HL-60 (cell line): ENCODE data around the gene LCNL1.

ENCODE experiments used
- POLR2AphosphoS5 ChIP-seq: IDR thresholded peaks from 2 replicates; pipeline ENCODE4 v1.6.1; 2012; ENCODE audit warnings: low read depth
- TF ChIP-seq, protein P1 (sequence below): IDR thresholded peaks from one replicate; pipeline ENCODE4 v1.5.1; 2011; ENCODE audit warnings: low read length, control low read depth, inconsistent platforms; ENCODE audit not compliant: insufficient read depth
- TF ChIP-seq, protein P2 (sequence below): IDR thresholded peaks from 2 replicates; pipeline ENCODE4 v1.6.1; 2012; ENCODE audit warnings: low read depth; ENCODE audit not compliant: insufficient replicate concordance

DNA sequence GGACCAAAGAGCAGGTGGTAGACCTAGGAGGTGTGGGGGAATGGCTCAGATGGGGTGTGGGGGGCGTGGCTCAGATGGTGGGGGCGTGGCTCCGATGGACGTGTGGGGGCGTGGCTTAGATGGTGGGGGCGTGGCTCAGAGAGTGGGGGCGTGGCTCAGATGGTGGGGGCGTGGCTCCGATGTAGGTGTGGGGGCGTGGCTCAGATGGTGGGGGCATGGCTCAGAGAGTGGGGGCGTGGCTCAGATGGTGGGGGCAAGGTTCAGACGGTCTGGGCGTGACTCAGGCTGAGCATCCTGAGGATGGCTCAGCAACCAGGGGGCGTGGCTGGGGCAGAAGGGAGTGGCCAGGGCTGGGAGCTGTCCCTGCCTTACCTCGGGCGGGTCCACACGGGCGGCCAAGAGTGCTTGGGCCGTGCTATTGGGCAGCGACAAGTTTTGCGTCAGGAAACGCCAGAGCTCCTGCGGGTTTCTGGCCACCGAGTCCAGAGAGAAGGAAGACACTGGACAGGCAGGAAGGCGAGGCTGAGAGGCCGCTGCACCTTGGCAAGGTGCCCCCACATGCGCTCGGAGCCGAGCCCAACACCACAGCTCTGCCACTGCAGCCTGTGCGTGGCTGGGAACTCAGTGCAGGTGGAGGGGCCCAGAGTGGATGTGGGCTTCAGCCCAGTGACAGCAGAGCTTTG lies 39.3 kb downstream of the LCNL1 start:
- TF ChIP-seq, protein P1, sequence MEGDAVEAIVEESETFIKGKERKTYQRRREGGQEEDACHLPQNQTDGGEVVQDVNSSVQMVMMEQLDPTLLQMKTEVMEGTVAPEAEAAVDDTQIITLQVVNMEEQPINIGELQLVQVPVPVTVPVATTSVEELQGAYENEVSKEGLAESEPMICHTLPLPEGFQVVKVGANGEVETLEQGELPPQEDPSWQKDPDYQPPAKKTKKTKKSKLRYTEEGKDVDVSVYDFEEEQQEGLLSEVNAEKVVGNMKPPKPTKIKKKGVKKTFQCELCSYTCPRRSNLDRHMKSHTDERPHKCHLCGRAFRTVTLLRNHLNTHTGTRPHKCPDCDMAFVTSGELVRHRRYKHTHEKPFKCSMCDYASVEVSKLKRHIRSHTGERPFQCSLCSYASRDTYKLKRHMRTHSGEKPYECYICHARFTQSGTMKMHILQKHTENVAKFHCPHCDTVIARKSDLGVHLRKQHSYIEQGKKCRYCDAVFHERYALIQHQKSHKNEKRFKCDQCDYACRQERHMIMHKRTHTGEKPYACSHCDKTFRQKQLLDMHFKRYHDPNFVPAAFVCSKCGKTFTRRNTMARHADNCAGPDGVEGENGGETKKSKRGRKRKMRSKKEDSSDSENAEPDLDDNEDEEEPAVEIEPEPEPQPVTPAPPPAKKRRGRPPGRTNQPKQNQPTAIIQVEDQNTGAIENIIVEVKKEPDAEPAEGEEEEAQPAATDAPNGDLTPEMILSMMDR, result no peak
- TF ChIP-seq POLR2AphosphoS5, result 0 out of 2 replicates have a peak, but pooled peaks have one; percentile 32
- TF ChIP-seq, protein P2, sequence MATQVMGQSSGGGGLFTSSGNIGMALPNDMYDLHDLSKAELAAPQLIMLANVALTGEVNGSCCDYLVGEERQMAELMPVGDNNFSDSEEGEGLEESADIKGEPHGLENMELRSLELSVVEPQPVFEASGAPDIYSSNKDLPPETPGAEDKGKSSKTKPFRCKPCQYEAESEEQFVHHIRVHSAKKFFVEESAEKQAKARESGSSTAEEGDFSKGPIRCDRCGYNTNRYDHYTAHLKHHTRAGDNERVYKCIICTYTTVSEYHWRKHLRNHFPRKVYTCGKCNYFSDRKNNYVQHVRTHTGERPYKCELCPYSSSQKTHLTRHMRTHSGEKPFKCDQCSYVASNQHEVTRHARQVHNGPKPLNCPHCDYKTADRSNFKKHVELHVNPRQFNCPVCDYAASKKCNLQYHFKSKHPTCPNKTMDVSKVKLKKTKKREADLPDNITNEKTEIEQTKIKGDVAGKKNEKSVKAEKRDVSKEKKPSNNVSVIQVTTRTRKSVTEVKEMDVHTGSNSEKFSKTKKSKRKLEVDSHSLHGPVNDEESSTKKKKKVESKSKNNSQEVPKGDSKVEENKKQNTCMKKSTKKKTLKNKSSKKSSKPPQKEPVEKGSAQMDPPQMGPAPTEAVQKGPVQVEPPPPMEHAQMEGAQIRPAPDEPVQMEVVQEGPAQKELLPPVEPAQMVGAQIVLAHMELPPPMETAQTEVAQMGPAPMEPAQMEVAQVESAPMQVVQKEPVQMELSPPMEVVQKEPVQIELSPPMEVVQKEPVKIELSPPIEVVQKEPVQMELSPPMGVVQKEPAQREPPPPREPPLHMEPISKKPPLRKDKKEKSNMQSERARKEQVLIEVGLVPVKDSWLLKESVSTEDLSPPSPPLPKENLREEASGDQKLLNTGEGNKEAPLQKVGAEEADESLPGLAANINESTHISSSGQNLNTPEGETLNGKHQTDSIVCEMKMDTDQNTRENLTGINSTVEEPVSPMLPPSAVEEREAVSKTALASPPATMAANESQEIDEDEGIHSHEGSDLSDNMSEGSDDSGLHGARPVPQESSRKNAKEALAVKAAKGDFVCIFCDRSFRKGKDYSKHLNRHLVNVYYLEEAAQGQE, result no peak
